IMR-90 (cell line): ENCODE measurements around the gene MYPN. TPM values are rescaled to one million over a fixed set of nuclear protein-coding genes. Genes with fewer than 3 reads are reported as not detected.

Experiments
- ATAC-seq: fragments of 200-7000 bp; cut with Tn5 transposase; 2 replicates; pipeline ENCODE4 v1.9.1; 2020; ENCODE audit warnings: low read depth, mild to moderate bottlenecking, moderate library complexity
- BruUV-seq: library from RNA; stranded (reverse); fragments of 400-500 nt; replicated peaks from 2 replicates; lab custom pipeline; 2021; lab: Mats Ljungman, UMichigan
- CTCF ChIA-PET: fragments of 300-600 bp; formaldehyde crosslinking; extraction: SDS; loops from one replicate; lab custom pipeline; 2021; ENCODE audit warnings: antibody characterized with exemption; lab: Yijun Ruan, JAX
- POLR2A ChIA-PET: fragments of 300-600 bp; sonication (Branson Sonifier 250); formaldehyde crosslinking; loops from one replicate; lab custom pipeline; 2022; ENCODE audit warnings: antibody characterized with exemption; ENCODE audit not compliant: unreplicated experiment; lab: Charles Lee
- DNase-seq: peaks from one replicate; pipeline ENCODE4 v3.0.0; 2013
- H2AFZ ChIP-seq: replicated peaks from 2 replicates; pipeline ENCODE3; 2013; ENCODE audit warnings: low read length, mild to moderate bottlenecking; ENCODE audit not compliant: poor library complexity
- H2AK5ac ChIP-seq: 2 replicates; pipeline ENCODE4 v1.6.1; 2013; ENCODE audit warnings: low read depth, low read length, inconsistent platforms
- H2AK9ac ChIP-seq: replicated peaks from 2 replicates; pipeline ENCODE3; 2013; ENCODE audit warnings: mild to moderate bottlenecking, low read depth, low read length, moderate library complexity; ENCODE audit not compliant: poor library complexity
- H2BK120ac ChIP-seq: 2 replicates; pipeline ENCODE4 v1.6.1; 2013; ENCODE audit warnings: low read depth, low read length, inconsistent platforms
- H2BK15ac ChIP-seq: 3 replicates; pipeline ENCODE4 v1.6.1; 2013; ENCODE audit warnings: low read depth, low read length, inconsistent platforms
- H2BK20ac ChIP-seq: 2 replicates; pipeline ENCODE4 v1.6.1; 2013; ENCODE audit warnings: low read depth, mild to moderate bottlenecking, inconsistent platforms, low read length, moderate library complexity
- H2BK5ac ChIP-seq: 2 replicates; pipeline ENCODE4 v1.6.1; 2013; ENCODE audit warnings: mild to moderate bottlenecking, low read depth, low read length, inconsistent platforms; ENCODE audit not compliant: poor library complexity, severe bottlenecking
- H3K14ac ChIP-seq: replicated peaks from 2 replicates; pipeline ENCODE4 v1.6.1; 2013; ENCODE audit warnings: low read depth, low read length, inconsistent platforms
- H3K18ac ChIP-seq: 2 replicates; pipeline ENCODE4 v1.6.1; 2013; ENCODE audit warnings: low read depth, low read length, control low read depth
- H3K23ac ChIP-seq: 2 replicates; pipeline ENCODE4 v1.6.1; 2013; ENCODE audit warnings: low read depth, low read length, inconsistent platforms
- H3K27ac ChIP-seq: 2 replicates; pipeline ENCODE4 v1.5.1; 2013; ENCODE audit warnings: mild to moderate bottlenecking, control low read depth, low read length; ENCODE audit not compliant: insufficient read depth
- H3K27me3 ChIP-seq: 2 replicates; pipeline ENCODE4 v1.6.1; 2013; ENCODE audit warnings: low read length; ENCODE audit not compliant: control insufficient read depth, insufficient read depth
- H3K36me3 ChIP-seq: 2 replicates; pipeline ENCODE4 v1.6.1; 2013; ENCODE audit warnings: low read length, mixed read lengths; ENCODE audit not compliant: control insufficient read depth, insufficient read depth
- H3K4ac ChIP-seq: 2 replicates; pipeline ENCODE4 v1.6.1; 2013; ENCODE audit warnings: low read depth, low read length, inconsistent platforms
- H3K4me1 ChIP-seq: 2 replicates; pipeline ENCODE4 v1.6.1; 2013; ENCODE audit warnings: low read length, mixed read lengths; ENCODE audit not compliant: control insufficient read depth, insufficient read depth
- H3K4me2 ChIP-seq: 2 replicates; pipeline ENCODE4 v1.6.1; 2013; ENCODE audit warnings: low read depth, mild to moderate bottlenecking, control low read depth, low read length, moderate library complexity
- H3K4me3 ChIP-seq: 2 replicates; pipeline ENCODE4 v1.5.1; 2013; ENCODE audit warnings: low read depth, mild to moderate bottlenecking, control low read depth, low read length, moderate library complexity; ENCODE audit not compliant: insufficient read depth
- H3K56ac ChIP-seq: 2 replicates; pipeline ENCODE4 v1.6.1; 2013; ENCODE audit warnings: low read length, inconsistent platforms; ENCODE audit not compliant: insufficient read depth; ENCODE audit errors: extremely low read depth
- H3K79me1 ChIP-seq, 2 experiments: 2 replicates each; pipeline ENCODE4 v1.6.1; 2013; ENCODE audit warnings: low read length in 2 of 2, inconsistent platforms in 1 of 2, low read depth in 1 of 2
- H3K9ac ChIP-seq: 2 replicates; pipeline ENCODE4 v1.6.1; 2013; ENCODE audit warnings: low read depth, low read length, control low read depth
- H3K9me1 ChIP-seq: 2 replicates; pipeline ENCODE4 v1.6.1; 2013; ENCODE audit warnings: low read length, inconsistent platforms; ENCODE audit not compliant: insufficient read depth
- H3K9me3 ChIP-seq: 2 replicates; pipeline ENCODE4 v1.6.1; 2013; ENCODE audit warnings: low read length; ENCODE audit not compliant: control insufficient read depth, insufficient read depth
- H4K20me1 ChIP-seq: 2 replicates; pipeline ENCODE4 v1.6.1; 2013; ENCODE audit warnings: low read length, inconsistent platforms; ENCODE audit not compliant: insufficient read depth
- H4K5ac ChIP-seq: 2 replicates; pipeline ENCODE4 v1.6.1; 2013; ENCODE audit warnings: mild to moderate bottlenecking, low read depth, low read length, control low read depth
- H4K8ac ChIP-seq, 2 experiments: 2 replicates each; pipeline ENCODE4 v1.6.1; 2013; ENCODE audit warnings: low read depth in 2 of 2, low read length in 2 of 2, control low read depth in 1 of 2, inconsistent platforms in 1 of 2
- H4K91ac ChIP-seq: 2 replicates; pipeline ENCODE4 v1.6.1; 2013; ENCODE audit warnings: low read depth, low read length, inconsistent platforms; ENCODE audit not compliant: insufficient read depth
- BHLHE40 ChIP-seq: fragments of 150-350 bp; IDR thresholded peaks from 2 replicates; pipeline ENCODE4 v1.6.1; 2016; ENCODE audit warnings: mild to moderate bottlenecking, low read depth, low read length
- CEBPB ChIP-seq: IDR thresholded peaks from 2 replicates; pipeline ENCODE4 v1.6.1; 2012; ENCODE audit warnings: low read depth, low read length, improper control_type of control experiment
- CHD1 ChIP-seq: IDR thresholded peaks from 2 replicates; pipeline ENCODE4 v1.6.1; 2012; ENCODE audit warnings: low read depth, low read length, improper control_type of control experiment
- CTCF ChIP-seq: conservative IDR thresholded peaks from 2 replicates; pipeline ENCODE4 v1.5.1; 2012; ENCODE audit warnings: mild to moderate bottlenecking, low read depth, low read length, improper control_type of control experiment
- MAZ ChIP-seq: IDR thresholded peaks from 2 replicates; pipeline ENCODE4 v1.6.1; 2012; ENCODE audit warnings: low read depth, mild to moderate bottlenecking, low read length, improper control_type of control experiment, moderate library complexity, borderline replicate concordance
- MXI1 ChIP-seq: IDR thresholded peaks from 2 replicates; pipeline ENCODE4 v1.6.1; 2012; ENCODE audit warnings: low read depth, mild to moderate bottlenecking, low read length, moderate library complexity, borderline replicate concordance
- NFE2L2 ChIP-seq: fragments of 150-350 bp; IDR thresholded peaks from 2 replicates; pipeline ENCODE4 v1.6.1; 2016; ENCODE audit warnings: low read depth, mild to moderate bottlenecking, low read length
- POLR2A ChIP-seq: IDR thresholded peaks from 2 replicates; pipeline ENCODE4 v1.6.1; 2012; ENCODE audit warnings: mild to moderate bottlenecking, low read depth, low read length
- RAD21 ChIP-seq: IDR thresholded peaks from 2 replicates; pipeline ENCODE4 v1.6.1; 2012; ENCODE audit warnings: low read length, improper control_type of control experiment
- RCOR1 ChIP-seq: IDR thresholded peaks from 2 replicates; pipeline ENCODE4 v1.6.1; 2012; ENCODE audit warnings: mild to moderate bottlenecking, low read length, improper control_type of control experiment; ENCODE audit not compliant: insufficient replicate concordance
- RFX5 ChIP-seq: IDR thresholded peaks from 2 replicates; pipeline ENCODE4 v1.8.0; 2012; ENCODE audit warnings: low read depth, mild to moderate bottlenecking, low read length, moderate library complexity
- USF2 ChIP-seq: fragments of 150-350 bp; IDR thresholded peaks from 2 replicates; pipeline ENCODE4 v1.6.1; 2017; ENCODE audit warnings: mild to moderate bottlenecking, antibody characterized with exemption, low read length, low read depth
- WGBS, 2 experiments: methylation state at CpG; one replicate each; pipeline versions ENCODE4 v1.1.5 to v1.1.7; 2013; ENCODE audit warnings: missing lambda C conversion rate in 2 of 2; ENCODE audit not compliant: insufficient read length in 1 of 2; ENCODE audit errors: extremely low coverage in 2 of 2; 5-methylcytosine and 5-hydroxymethylcytosine counted together
- dilution Hi-C: fragments of 300-500 bp; cut with HindIII; formaldehyde crosslinking; loops from one replicate; pipeline ENCODE4 v1.14.3; 2018; ENCODE audit warnings: low sequenced_read_pairs; ENCODE audit not compliant: unreplicated experiment
- in situ Hi-C: fragments of 300-500 bp; cut with MboI; formaldehyde crosslinking; loops from 3 replicates; pipeline ENCODE4 v1.14.3; 2019; ENCODE audit warnings: low sequenced_read_pairs, inconsistent platforms, mixed read lengths
- intact Hi-C: fragments of 100-400 bp; cut with micrococcal nuclease; formaldehyde crosslinking; loops from 2 replicates; pipeline ENCODE4 v1.10.0; 2022
- polyA plus RNA-seq, 3 experiments: library from polyadenylated mRNA; depleted of rRNA; stranded (reverse); fragments of >200 nt; gene quantifications; 2 replicates each; pipeline ENCODE4 v1.2.3, GENCODE V29; 2012; ENCODE audit warnings: low replicate concordance in 1 of 3
- total RNA-seq: library from RNA; depleted of rRNA; stranded (reverse); fragments of >200 nt; gene quantifications from 2 replicates; pipeline ENCODE4 v1.2.3, GENCODE V29; 2012

The MYPN gene
- total and polyA plus RNA-seq, 2 of the 4 experiments (the other 2 are of a cell fraction): 7.8 to 13.1 TPM

- H3K79me1 ChIP-seq: peaks cover 7% of the 10 kb centered on the region in 2 experiments; a peak in 3 of 4 replicates
- peak overlapping the region; percentile 90; the same call in 1 of the 2 replicates for H4K5ac ChIP-seq
- H4K8ac ChIP-seq: peak overlapping the region; percentile 27 to 78; a peak in 3 of 4 replicates
- in situ Hi-C loops (loop anchor here (10.0 kb wide), 1 partner anchor 121 kb away; no protein-coding TSS in a partner anchor), intact Hi-C loops (loop anchor here (1.0 kb wide), 3 partner anchors 72 to 218 kb away; no protein-coding TSS in a partner anchor), dilution Hi-C loops (no loop called here)
- H3K4ac ChIP-seq: peak overlapping the region; percentile 64; the same call in 1 of the 2 replicates
- no peaks in the 10 kb centered on the region for H3K27me3 ChIP-seq
- H3K4me1 ChIP-seq: peaks cover 13% of the 10 kb centered on the region
- no peaks in the 10 kb centered on the region for H3K36me3 ChIP-seq
- peak overlapping the region; percentile 20; the same call in 1 of the 2 replicates for H3K56ac ChIP-seq
- H3K27ac ChIP-seq: no peak overlapping the region; the same call in 1 of the 2 replicates
- H2AK5ac ChIP-seq: no peak overlapping the region
- no peaks in the 10 kb centered on the region for H4K20me1 ChIP-seq
- H3K9ac ChIP-seq: peak overlapping the region; percentile 9; the same call in 1 of the 2 replicates
- ATAC-seq (no peak), DNase-seq (no peak)
- H3K18ac ChIP-seq: peak overlapping the region; percentile 62; the same call in 1 of the 2 replicates
- no peak overlapping the region for H2AK9ac ChIP-seq
- no peaks in the 10 kb centered on the region for H3K9me1 ChIP-seq
- peak overlapping the region; percentile 90 for H2BK20ac ChIP-seq
- POLR2A ChIA-PET: no interaction called here
- H3K14ac ChIP-seq: peak overlapping the region; percentile 53; the same call in 1 of the 2 replicates
- no peak overlapping the region for H2AFZ ChIP-seq
- CTCF ChIA-PET: interaction anchor here (1.0 to 2.4 kb wide), 3 partner anchors 72 to 216 kb away, joined by 4 to 40 read pairs (median 4); no protein-coding TSS in a partner anchor
- H3K4me2 ChIP-seq: no peak overlapping the region
- TF ChIP-seq USF2: no peak
- no peak for TF ChIP-seq BHLHE40
- no peak for TF ChIP-seq CEBPB
- no peak for TF ChIP-seq CTCF
- TF ChIP-seq RAD21: no peak
- no peak for TF ChIP-seq RCOR1
- no peak for TF ChIP-seq MXI1
- TF ChIP-seq RFX5: no peak
- no peak for TF ChIP-seq NFE2L2
- no peak for TF ChIP-seq CHD1
- TF ChIP-seq POLR2A: no peak
- TF ChIP-seq MAZ: no peak
- H2BK120ac ChIP-seq: peak overlapping the region; percentile 81
- H3K9me3 ChIP-seq: no peaks in the 10 kb centered on the region
- WGBS, 2 experiments: no CpG with 5 or more reads among the region's 1 CpG
- 0 out of 2 replicates have a peak overlapping the region, but pooled peaks have one; percentile 44 for H4K91ac ChIP-seq
- no peak overlapping the region for H3K23ac ChIP-seq
- no peak overlapping the region for H3K4me3 ChIP-seq
- peak overlapping the region; percentile 96 for H2BK5ac ChIP-seq
- no TSS peak for BruUV-seq
- peak overlapping the region; percentile 73; the same call in 1 of the 3 replicates for H2BK15ac ChIP-seq
Measured at GRCh38 chr10:68083953-68084352, 25.3 kb upstream of the MYPN start.
